ENCODE measurements around the gene PCED1B. TPM values are rescaled to one million over a fixed set of nuclear protein-coding genes. Genes with fewer than 3 reads are reported as not detected.

The PCED1B gene
- total RNA-seq, 1 donor from 2014 or later: 0.41 TPM

- Mint-ChIP-seq H3K9me3 (no peaks in the 10 kb centered on the region), H3K36me3 (no peaks in the 10 kb centered on the region), H3K27ac (no peak overlapping the region), H3K4me3 (no peak overlapping the region), H3K4me1 (ENCODE audit: unreplicated experiment) (peaks cover 6% of the 10 kb centered on the region), H3K27me3 (no peaks in the 10 kb centered on the region)
- TF ChIP-seq, protein P1, sequence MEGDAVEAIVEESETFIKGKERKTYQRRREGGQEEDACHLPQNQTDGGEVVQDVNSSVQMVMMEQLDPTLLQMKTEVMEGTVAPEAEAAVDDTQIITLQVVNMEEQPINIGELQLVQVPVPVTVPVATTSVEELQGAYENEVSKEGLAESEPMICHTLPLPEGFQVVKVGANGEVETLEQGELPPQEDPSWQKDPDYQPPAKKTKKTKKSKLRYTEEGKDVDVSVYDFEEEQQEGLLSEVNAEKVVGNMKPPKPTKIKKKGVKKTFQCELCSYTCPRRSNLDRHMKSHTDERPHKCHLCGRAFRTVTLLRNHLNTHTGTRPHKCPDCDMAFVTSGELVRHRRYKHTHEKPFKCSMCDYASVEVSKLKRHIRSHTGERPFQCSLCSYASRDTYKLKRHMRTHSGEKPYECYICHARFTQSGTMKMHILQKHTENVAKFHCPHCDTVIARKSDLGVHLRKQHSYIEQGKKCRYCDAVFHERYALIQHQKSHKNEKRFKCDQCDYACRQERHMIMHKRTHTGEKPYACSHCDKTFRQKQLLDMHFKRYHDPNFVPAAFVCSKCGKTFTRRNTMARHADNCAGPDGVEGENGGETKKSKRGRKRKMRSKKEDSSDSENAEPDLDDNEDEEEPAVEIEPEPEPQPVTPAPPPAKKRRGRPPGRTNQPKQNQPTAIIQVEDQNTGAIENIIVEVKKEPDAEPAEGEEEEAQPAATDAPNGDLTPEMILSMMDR (conservative IDR thresholded peaks at IDR 0.05): no peak
- DNase-seq (ENCODE audit: extremely low spot score, unreplicated experiment): no peak
These were observed 166.2 kb downstream of the PCED1B start for GRCh38 chr12:47245623-47246022.

DNA sequence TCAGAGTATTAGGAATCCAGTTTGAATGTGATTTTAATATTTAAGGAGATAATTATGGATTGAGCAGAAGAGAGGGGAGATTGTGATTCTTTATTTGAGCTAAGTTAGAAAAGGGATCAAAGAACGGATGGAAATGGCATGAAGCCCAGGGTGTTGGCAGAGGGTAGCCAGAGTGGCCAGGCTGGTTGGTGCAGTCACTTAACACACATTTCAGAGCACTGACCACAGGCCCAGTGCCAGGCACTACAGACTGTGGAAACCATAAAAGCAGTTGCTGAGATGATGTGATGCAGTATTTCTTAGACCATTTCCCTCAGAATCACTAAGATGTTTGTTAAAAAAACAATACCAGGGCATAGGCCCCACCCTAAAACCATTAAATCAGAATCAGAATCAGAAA is 168.0 kb downstream of the PCED1B start:
- Mint-ChIP-seq H3K36me3 (no peaks in the 10 kb centered on the region), H3K9me3 (peaks cover 11% of the 10 kb centered on the region), H3K27me3 (no peaks in the 10 kb centered on the region), H3K4me3 (no peak overlapping the region), H3K27ac (no peak overlapping the region), H3K4me1 (ENCODE audit: unreplicated experiment) (peaks cover 6% of the 10 kb centered on the region)
- TF ChIP-seq, protein P1 (conservative IDR thresholded peaks at IDR 0.05): no peak
- DNase-seq (ENCODE audit: extremely low spot score, unreplicated experiment): no peak

DNA sequence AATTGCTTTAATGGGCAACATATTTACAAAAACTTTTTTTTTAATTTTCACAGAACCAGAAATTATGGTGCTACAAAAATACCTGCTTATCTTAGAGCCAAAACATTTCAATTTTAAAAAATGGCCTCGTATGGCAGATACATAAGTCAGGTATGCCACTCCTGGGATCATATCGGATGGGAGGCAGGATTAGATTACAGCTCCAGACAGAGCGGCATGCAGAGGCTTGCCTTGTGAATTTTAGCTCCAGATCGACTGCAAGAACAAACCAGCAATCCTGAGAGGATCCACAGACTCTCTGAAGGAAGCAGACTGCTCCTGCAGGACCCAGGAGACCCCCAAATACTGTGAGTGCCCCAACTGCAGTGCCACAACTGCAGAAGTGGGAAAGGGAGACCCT is 169.7 kb downstream of the PCED1B start:
- H3K27me3 Mint-ChIP-seq: no peaks in the 10 kb centered on the region
- no peak overlapping the region for H3K4me3 Mint-ChIP-seq
- TF ChIP-seq, protein P1 (conservative IDR thresholded peaks at IDR 0.05): no peak
- DNase-seq (ENCODE audit: extremely low spot score, unreplicated experiment): no peak
- H3K4me1 Mint-ChIP-seq (ENCODE audit: unreplicated experiment): peaks cover 6% of the 10 kb centered on the region
- H3K9me3 Mint-ChIP-seq: peaks cover 14% of the 10 kb centered on the region
- no peaks in the 10 kb centered on the region for H3K36me3 Mint-ChIP-seq
- no peak overlapping the region for H3K27ac Mint-ChIP-seq

DNA sequence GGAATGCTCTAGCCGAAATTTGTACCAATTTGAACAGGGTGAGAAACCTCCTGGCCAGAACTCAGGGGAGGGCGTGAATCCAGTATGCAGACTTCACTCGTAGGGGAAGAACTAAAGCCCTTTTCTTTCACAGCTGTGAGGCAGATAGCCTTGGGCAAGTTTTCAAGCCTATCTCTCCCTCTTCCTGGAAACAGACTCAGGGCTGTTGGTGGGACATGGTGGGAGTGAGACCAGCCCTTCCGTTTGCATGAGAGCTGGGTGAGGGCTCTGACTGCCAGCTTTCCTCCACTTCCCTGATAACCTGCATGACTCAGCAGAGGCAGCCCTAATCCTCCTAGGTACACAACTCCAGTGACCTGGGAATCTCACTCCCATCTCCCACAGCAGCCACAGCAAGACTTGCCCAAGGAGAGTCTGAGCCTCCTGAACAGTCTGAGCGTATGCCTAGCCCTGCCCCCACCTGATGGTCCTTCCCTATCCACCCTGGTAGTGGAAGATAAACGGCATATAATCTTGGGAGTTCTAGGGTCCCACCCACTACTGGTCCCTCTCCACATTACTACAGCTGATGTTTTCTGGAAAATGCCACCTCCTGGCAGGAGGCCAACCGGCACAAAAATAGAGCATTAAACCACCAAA is 170.4 kb downstream of the PCED1B start:
- TF ChIP-seq, protein P1 (conservative IDR thresholded peaks at IDR 0.05): no peak
- no peaks in the 10 kb centered on the region for H3K27me3 Mint-ChIP-seq
- H3K36me3 Mint-ChIP-seq: no peaks in the 10 kb centered on the region
- H3K4me3 Mint-ChIP-seq: no peak overlapping the region
- H3K27ac Mint-ChIP-seq: no peak overlapping the region
- DNase-seq (ENCODE audit: extremely low spot score, unreplicated experiment): no peak
- peaks cover 6% of the 10 kb centered on the region for H3K4me1 Mint-ChIP-seq (ENCODE audit: unreplicated experiment)
- H3K9me3 Mint-ChIP-seq: peaks cover 14% of the 10 kb centered on the region

- no peaks in the 10 kb centered on the region for H3K36me3 Mint-ChIP-seq
- no peaks in the 10 kb centered on the region for H3K27me3 Mint-ChIP-seq
- peaks cover 19% of the 10 kb centered on the region for H3K9me3 Mint-ChIP-seq
- H3K4me1 Mint-ChIP-seq (ENCODE audit: unreplicated experiment): peaks cover 6% of the 10 kb centered on the region
- no peak overlapping the region for H3K4me3 Mint-ChIP-seq
- no peak overlapping the region for H3K27ac Mint-ChIP-seq
- TF ChIP-seq, protein P1 (conservative IDR thresholded peaks at IDR 0.05): no peak
- DNase-seq (ENCODE audit: extremely low spot score, unreplicated experiment): no peak
These were observed 172.5 kb downstream of the PCED1B start for GRCh38 chr12:47251919-47252318.
